Activated CD4-positive, alpha-beta T cell treated with anti-CD3 and anti-CD28 coated beads, Interleukin-2, Interleukin-4, amounts not matched to agents 100 ng/mL and 50 ng/mL, durations not matched to agents 16 hours and 8 hours (primary cell): ENCODE measurements around the gene AKT2.

ENCODE experiments used
- DNase-seq: peaks from one replicate; pipeline ENCODE4 v3.0.0-alpha.2; 2020; ENCODE audit warnings: low spot score

The AKT2 gene

DNA sequence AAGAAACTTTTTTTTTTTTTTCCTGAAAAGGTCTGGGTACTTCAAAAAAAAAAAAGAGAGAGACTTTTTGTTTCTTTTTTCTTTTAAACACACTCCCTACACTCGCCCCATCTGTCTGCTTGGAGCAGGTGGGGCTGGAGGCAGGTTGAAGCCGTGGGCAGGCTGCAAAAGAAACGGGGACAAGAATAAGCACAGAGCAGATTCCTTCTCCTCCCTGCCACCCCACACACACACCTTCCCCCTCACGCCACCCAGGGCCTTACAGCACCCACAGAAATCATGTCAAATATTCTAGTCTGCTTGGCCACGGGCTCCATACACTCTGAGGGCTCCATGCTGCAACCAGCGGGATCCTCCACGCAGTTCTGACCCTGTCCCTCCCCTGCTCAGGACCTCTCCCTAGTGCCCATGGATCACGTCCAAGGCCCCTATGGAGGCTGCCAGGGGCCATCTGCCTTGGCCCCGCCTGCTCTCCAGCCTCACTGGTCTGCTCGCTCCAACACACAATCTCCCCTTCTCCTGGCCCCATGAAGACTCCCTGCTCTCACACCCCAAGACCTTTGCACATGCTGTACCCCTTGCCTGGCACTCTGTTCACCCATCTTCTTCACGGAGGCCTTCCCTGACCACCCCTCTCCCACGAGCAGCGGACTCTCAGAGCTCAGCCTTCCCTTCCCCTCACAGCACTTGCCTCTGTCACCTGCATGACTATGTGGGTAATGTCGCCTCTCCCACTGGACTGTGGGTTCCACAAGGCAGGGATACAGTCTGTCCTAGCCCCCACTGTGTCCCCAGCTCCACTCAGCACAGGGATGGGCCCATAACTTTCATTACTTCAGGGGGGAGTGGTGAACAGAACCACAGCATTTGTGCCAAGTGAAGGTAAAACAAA is 11.4 kb downstream of the AKT2 start:
- no peak for DNase-seq

DNA sequence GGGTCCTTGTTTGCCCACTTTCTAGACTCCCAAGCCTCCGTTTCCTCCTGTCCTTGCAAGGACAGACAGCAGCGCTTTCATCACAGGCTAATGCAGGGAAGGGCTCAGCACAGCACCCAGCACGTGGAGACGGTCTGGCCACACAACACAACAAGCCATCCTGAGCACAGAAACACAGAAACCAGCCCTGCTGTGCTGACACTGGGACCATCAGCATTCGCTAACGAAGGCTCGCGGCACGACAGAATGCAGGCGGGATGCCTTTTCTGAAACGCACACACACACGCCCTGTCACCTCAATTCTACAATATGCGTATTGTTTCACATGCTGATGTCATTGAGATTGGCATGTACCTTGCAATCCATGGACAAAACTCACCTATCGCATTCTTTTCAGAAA is 12.9 kb downstream of the AKT2 start:
- DNase-seq = no peak

DNA sequence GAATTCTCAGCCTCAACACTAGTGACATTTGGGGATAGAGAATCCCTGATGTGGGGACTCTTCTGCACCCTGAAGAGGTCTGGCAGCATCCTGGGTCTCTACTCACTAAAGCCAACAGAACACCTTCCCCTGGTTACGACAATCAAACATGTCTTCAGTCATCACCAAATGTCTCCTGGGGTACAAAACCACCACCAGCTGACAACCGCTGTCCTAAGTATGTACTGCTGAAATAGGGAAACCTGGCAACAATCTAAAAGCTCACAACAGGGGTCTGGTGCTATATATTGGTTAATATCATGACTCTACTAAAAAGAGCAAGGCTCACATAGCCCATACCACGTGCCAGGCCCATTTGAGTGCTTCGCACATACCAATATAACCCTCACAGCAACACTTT is 13.4 kb downstream of the AKT2 start:
- no peak for DNase-seq

DNA sequence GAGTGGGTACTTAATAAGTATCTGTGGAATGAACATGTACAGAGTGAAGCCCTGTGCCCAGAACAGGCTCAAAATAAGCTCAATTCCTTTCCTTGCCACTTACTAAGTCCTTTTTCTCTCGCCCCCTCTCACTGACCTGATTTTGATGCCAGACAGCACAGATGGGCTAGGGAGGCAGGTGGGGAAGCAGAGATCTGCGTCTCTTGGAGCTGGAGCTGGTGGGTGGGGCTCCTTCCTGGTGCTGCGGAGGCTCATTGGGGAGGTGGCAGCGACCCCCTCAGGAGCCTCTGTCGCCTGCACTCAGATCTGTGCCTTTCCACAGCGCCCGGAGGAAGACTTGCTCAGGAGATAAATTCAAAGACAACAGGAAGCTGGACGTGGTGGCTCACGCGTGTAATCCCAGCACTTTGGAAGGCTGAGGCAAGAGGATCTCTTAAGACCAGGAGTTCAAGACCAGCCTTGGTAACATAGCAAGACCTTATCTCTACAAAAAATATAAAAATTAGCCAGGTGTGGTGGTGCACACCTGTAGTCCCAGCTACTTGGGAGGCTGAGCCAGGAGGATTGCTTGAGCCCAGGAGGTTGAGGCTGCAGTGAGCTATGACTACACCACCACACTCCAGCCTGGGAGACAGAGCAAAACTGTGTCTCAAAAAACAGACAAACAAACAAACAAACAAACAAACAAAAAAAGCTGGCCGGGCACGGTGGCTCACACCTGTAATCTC is 14.6 kb downstream of the AKT2 start:
- no peak for DNase-seq

DNA sequence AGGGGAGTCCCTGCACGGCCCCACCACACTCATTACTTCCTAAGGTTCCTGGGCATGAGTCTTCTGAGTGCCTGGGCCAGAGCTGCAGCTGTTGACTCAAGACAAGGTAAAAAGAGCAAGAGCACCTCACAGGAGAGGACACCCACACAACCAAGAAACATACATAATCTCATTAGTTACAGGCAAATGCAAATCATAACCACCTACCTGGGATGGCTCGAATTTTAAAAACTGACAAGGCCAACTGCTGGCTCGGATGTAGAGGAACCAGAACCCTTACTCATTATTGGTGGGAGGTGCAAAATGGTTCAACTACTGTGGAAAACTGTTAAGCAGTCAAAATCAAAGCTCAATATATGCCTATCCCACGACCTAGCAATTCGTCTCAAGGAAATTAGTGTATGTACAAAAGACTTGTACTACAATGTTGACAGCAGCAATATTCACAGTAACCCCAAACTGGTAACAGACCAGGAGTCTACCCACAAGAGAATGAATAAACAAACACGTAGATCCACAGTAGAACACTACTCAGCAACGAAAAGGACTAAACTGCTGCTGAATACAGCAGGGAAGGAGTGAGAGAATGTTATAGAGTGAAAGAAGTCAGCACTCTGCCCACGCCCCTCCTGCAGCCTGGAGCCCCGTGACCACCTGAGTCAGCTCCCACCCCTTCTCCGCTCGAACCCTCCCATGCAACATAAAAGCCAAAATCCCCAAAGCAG is 15.8 kb downstream of the AKT2 start:
- no peak for DNase-seq

DNA sequence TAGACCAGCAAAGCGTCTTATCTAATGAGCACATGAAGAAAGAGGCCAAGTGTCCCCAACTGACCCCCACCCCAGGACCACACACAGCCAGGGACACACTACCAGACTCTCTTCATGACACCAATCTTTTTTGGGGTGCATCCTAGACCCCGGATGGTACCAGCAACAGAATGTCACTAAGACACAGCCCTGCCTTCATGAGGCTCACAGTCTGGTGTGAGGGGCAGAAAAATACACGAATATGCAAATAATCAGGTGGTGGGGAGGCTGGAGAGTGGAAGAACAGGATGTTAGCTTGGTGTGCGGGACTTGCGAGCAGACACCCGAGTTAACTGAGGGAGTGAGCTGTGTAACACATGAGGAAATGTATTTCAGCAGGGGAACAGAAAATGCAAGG is 17.5 kb downstream of the AKT2 start:
- no peak for DNase-seq

DNA sequence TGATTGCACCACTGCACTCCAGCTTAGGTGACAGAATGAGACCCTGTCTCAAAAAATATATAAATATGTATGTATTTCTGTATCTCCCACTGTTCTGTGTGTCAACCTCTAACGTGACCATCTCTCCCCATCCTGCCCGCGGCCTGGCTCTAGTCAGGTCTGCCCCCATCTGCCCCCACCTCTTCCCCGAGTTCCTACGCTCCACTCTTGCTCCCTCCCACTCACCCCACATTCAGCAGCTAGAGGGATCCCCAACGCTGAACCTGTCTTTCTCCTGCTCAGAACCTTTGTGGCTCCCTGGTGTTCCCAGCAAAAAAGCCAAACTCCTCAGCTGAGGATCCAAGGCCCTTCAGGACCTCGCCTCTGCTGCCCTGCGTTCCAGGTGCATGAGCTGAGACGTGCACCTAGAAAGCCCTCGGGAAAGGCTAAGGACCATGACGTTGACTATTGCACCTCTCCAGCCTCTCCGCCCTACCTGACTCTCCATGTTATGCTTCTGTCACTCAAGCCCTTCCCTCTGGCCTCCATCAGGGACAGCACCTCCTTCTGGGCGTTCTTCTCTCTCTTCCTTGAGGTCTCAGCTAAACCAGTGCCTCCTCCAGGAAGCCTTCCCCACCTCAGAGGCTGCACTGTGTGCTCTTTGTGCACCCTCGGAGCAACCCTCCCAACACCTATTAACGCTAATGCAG is 18.1 kb downstream of the AKT2 start:
- no peak for DNase-seq

DNA sequence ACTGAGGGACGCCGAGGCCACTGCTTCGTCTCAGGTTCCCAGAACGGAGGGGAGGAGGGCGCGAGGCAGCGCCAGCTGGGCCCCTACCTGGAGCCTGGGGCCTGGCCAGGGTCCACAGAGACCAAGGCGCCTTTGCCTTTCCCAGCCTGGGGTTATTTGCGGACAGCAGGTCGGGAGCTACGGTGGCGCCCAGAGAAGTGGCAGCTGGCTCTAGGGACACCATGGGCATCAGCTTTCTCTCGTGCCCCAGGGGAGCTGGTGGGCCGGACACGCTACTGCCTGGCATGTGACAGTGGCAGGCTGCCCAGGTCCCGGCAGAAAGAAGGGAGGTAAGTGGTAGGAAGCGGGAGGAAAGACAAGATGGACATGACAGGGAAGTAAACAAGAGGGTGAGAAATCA is 19.0 kb downstream of the AKT2 start:
- DNase-seq = no peak

DNA sequence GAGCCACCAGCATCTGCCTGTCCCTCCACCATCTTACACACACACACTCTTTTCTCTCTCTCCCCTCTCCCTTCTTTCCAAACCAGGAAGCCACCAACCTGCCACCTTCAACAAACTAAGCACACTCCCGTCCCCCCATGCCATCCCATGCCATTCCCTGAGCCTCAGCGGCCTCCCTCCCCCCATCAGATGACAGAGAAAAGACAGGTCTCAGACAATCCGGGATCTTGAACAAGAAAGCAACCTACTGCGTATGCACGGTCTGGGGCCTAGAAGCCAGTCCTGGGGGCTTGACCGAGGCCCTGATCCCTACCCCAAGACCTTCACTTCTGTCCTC is 19.4 kb downstream of the AKT2 start:
- no peak for DNase-seq

DNA sequence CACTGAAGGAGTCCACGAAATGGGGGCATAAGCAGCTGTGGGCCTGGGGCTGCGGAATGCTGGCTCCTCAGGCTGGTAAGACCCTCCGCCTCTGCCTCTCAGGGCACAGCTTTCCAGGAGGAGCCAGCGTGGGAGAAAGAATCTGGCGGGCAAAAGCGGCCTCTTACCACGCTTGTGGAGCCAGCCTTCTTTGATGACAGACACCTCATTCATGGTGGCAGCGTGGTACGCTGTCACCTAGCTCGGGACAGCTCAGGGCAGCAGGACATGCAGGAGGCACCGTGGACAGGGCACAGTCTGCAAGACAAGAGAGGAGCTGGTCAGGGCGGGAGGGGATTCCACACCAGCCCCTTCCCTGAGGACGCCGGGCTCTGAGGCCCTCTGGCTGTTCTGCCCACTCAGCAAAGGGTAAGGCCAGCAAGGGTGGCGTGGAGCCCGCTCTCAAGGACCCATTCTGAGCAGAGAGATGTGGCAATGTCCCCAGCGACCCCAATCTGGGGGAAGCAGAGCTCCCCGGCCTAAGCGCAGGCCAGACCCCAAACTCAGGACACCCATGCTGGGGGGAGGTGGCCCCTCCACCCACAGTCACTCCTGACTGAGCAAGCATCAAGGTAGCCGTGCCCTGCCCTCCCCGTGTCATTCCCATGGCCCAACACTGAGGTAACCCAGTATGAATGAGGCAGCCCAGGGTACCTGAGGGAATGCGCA is 19.9 kb downstream of the AKT2 start:
- no peak for DNase-seq

DNA sequence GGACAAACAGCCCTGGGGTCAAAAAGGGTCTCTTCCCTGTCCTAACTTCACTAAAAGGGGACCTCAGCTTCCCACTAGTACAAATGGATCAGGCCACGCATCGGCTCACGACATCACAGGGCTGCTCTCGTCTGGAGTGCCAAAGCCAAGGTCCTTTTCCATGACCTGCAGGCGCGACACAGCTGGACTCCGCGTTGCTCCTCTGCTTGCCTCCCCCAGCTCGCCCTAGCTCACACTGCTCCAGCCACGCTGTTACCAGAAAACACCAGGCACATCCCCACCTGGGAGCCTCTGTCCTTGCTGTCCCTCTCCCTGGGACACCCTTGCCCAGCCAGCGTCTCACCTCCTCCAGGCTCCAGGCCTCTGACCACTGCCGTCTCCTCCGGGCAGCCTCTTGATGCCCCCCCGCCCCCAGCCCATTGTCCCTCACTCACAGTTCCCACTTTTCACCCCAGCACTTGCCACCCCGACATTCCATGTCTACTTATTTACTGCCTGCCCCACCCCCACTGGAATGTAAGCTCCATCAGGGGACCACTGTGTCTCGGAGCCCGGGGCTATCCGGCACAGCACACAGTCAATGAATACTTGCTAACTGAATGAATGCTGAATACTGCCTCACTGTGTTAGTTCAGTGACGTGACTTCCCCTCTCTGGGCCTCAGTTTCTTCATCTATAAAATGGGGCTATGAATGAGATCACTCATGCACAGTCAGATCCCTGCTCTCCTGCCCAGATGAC is 20.7 kb downstream of the AKT2 start:
- DNase-seq = no peak

DNA sequence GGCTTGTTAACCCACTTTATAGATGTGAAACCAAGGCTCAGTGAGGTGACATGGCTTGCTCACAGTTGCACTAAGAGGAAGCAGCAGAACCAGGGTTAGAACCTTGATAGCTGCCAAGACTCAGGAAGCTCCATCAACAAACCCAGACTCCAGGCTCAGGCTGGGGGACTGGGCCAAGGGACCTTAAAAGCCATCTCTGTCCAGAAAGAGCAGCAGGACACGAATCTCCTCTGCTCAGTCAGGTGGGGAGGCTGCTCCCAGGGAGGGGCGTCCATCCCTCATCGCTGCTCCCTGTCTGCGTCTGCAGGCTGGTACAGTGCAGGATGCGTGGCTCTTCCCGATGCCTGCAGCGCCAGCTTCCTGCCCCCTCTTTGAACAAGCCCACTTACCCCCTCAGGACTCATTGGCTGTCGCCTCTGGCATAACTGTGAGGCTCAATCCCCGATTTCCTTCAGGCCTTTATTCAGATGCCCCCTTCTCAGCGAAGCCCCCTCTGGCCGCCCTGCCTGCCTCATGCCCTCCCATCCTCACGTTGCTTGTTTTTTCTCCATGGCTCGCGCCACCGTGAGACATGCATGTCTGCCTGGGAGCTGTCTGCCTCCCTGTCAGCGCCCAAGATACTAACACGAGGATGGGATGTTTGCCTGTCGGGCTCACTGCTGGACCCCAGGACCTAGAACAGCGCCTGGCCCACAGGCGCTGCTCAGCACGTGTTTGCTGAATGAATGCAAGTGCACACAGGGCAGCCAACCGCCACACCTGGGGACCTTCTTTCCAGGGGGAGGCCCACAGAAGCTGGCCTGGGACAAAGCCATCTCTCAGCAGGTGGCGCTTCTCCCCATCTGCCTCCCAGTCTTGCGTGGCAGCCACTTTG is 21.5 kb downstream of the AKT2 start:
- DNase-seq = no peak

DNA sequence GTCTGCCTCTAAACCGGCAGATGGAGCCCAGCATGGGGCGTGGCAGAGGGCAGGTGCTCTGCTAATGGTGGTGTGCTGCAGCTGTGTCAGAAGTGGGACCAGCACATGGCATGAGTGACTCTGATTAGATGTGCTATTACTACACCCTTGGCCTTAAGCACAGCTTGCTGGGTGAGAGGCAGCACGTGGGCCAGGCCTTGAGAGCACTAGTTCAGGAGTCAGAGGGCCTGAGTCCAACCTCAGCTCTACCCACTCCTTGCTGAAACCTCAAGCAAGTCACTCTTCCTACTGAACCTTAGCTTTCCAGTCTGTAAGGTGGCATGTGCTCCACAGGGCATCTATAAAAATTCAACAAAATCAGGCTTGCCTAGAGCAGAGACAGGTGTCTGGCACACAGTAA is 22.7 kb downstream of the AKT2 start:
- DNase-seq = no peak

DNA sequence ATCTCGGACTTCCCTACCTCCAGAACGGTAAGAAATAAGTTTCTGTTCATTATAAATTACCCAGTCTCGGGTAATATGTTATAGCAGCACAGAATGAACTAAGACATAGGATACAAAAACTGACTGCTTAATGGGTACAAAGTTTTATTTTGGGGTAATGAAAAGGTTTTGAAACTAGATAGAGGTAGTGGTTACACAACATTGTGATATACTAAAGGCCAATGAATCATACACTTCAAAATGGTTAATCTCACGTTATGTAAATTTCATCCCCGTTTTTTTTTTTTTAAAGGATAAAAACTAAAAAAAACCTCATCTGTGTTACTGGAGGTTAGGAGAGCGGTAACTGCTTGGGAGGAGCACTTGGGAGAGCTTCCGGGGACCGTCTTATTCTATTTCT is 23.5 kb downstream of the AKT2 start:
- DNase-seq = no peak

DNA sequence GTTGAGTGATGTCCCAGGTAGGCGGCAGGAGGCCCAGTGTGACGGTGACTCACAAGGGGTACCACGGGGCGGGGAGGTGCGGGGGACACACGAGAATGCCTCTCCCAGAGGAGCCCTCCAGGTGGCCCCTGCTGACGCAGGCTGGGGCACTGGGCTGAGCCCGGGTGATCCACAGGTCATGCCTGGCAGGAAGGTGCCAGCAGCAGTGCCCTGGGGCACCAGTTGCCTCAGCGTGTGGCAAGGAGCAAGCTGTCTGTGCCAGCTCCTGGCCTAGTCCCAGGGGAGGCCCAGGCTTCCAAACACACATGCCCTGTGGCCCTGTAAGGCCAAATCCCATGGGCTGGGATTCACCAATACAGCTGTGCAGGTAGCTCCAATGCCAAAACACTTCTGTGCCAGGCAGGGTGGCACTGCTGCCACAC is 28.0 kb downstream of the AKT2 start:
- no peak for DNase-seq

DNA sequence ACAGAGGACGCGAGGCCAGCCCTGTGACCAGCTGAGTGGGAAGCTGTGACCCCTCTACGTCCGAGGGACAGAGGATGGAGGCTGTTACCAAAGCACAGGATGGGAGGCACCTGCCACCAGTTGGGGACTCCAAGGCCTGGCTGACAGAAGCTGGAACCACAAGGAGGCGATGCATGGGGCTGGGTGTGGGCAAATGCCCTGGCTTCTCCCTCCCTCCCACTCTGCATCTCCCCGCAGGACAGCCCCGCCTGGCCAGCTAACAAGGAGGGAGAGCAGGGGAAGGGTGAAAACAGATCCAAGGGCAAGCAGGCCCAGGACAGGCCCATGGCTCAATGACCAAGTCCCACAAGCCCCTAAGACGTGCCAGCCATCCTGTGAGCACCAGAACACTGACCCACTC is 28.6 kb downstream of the AKT2 start:
- no peak for DNase-seq

DNA sequence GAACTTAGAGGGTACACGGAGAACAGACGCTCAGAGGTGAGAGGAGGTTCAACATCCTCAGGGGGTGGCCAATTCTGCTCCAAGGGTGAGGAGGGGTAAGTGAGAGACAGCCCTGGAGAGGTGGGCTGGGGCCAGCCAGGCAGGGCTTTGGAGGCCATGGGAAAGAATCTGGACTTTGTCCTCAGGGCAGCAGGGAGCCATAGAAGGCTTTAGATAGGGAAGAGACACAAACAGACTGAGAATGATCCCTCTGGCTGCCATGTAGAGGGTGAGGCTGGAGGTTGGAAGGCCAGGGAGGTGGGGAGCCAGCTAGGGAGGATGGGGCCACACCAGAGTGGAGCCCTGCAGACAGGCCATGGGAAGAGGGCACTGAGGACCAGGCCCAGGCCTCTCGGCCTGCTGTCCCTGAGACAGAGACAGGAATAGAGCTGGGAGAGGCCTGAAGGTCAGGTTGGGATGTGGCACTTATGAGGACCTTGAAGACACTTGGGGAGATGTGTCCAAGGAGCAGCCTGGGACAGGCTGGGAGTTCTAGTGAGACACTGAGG is 29.5 kb downstream of the AKT2 start:
- no peak for DNase-seq

DNA sequence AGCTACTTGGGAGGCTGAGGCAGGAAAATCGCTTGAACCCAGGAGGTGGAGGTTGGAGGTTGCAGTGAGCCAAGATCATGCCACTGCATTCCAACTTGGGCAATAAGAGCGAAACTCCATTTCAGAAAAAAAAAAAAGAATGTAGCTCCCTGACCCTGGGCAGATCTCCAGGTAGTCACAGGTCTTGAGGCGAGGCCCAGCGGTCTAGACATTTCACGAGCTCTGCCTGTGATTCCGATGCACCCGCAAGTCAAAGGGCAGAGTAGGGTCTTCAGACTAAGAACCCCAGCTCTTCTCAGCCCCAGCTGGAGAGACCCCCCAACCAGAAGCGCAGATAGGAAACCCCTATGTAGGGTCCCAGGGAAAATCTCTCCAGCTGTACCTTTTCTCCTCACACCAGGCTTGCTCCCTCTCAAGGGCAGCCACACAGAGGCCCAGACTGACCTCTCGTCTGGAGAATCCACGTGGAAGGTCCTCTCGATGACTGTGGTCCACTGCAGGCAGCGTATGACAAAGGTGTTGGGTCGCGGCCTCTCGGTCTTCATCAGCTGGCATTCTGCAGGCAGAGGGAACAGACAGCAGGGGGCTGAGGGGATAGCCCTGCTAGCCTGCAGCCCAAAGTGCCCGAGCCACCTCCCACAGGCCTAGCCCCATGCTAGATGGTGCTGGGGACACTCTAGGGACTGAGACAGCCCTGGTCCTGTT is 30.3 kb downstream of the AKT2 start:
- DNase-seq = no peak

DNA sequence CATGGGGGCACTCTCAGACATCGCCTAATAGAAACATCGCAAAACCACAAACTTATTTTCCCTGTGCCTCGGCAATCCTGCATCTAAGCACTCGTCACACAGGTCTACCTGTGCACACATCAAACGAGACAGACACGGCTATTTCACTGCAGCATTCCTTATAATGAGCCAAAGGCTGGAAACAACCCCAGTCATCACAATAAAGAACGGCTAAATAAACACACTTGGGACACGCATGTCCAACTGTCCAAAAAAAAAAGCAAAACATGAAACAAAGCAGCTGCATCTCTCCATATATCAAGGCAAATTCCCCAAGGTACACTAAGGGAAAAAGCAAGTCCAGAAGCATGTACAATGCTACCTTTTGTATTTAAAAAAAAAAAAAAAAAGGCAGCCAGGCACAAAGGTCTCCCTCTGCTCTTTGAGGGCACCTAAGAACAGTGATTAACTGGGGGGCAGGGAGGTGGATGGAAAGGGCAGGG is 31.5 kb downstream of the AKT2 start:
- DNase-seq = no peak
